CD4-positive, alpha-beta T cell treated with Interleukin-1 beta for 1 hour (primary cell): ENCODE data around the gene MBD4.
A peak's percentile ranks its signal among the peaks of the same experiment; 100 is the strongest.
"Not testable (repeated sequence)": the region's sequence is repeated elsewhere in the genome, so short reads cannot be mapped to it uniquely, and the experiment has no call there.

Experiments
- DNase-seq, 2 donors: peaks; one replicate each; pipeline ENCODE4 v3.0.0-alpha.2; 2020 to 2022

Gene MBD4

GRCh38 chr3:129428376-129429079 is 11.2 kb downstream of the MBD4 start, which contains the start of gene EFCAB12:
Gene EFCAB12 (minus strand): TSS chr3:129428636. CDS start chr3:129428488, 148 bp downstream.
- DNase-seq, result peak; percentile 90 to 91

GRCh38 chr3:129428007-129428375 is 11.8 kb downstream of the MBD4 start:
- no peak for DNase-seq

GRCh38 chr3:129425619-129426018 is 14.1 kb downstream of the MBD4 start:
- DNase-seq, result no peak

GRCh38 chr3:129425213-129425612 is 14.5 kb downstream of the MBD4 start:
- DNase-seq, result no peak

- DNase-seq, result peak in 1 of 2 donors; percentile 42
These were observed 15.4 kb downstream of the MBD4 start for GRCh38 chr3:129424185-129424841.

- DNase-seq, result no peak
These were observed 16.9 kb downstream of the MBD4 start for GRCh38 chr3:129422897-129423296.

GRCh38 chr3:129421988-129422745 is 17.6 kb downstream of the MBD4 start:
- DNase-seq, result no peak

- no peak for DNase-seq
These were observed 18.4 kb downstream of the MBD4 start for GRCh38 chr3:129421236-129421883.

GRCh38 chr3:129419476-129419875 is 20.3 kb downstream of the MBD4 start:
- DNase-seq, result no peak

- no peak for DNase-seq
These were observed 21.4 kb downstream of the MBD4 start for GRCh38 chr3:129418041-129418973.

- DNase-seq, result no peak
These were observed 22.4 kb downstream of the MBD4 start for GRCh38 chr3:129417326-129417725.

- no peak for DNase-seq
These were observed 23.3 kb downstream of the MBD4 start for GRCh38 chr3:129416415-129416814.

- DNase-seq, result no peak
These were observed 23.9 kb downstream of the MBD4 start for GRCh38 chr3:129415830-129416229.

GRCh38 chr3:129415378-129415777 is 24.4 kb downstream of the MBD4 start:
- DNase-seq, result no peak

GRCh38 chr3:129413687-129414506 is 25.9 kb downstream of the MBD4 start:
- no peak for DNase-seq

GRCh38 chr3:129413238-129413637 is 26.5 kb downstream of the MBD4 start:
- DNase-seq, result not testable (repeated sequence)

- no peak for DNase-seq
These were observed 27.1 kb downstream of the MBD4 start for GRCh38 chr3:129412542-129413198.

GRCh38 chr3:129410971-129411370 is 28.8 kb downstream of the MBD4 start:
- DNase-seq, result no peak

- DNase-seq, result no peak
These were observed 30.2 kb downstream of the MBD4 start for GRCh38 chr3:129409541-129409940.

- DNase-seq, result no peak
These were observed 35.1 kb downstream of the MBD4 start for GRCh38 chr3:129404610-129405009.

- no peak for DNase-seq
These were observed 35.6 kb downstream of the MBD4 start for GRCh38 chr3:129404130-129404529.
